ENCODE measurements around the gene TRIM47.

Gene TRIM47

GRCh38 chr17:75845058-75845711 lies 33.2 kb downstream of the TRIM47 start:
- DNase-seq = no peak

- no peak for DNase-seq
Measured at GRCh38 chr17:75844530-75845057, 33.8 kb downstream of the TRIM47 start.

GRCh38 chr17:75843577-75844529 lies 34.5 kb downstream of the TRIM47 start, which contains the start of gene UNC13D:
TSS of gene UNC13D (minus strand) at chr17:75844404. CDS start at chr17:75844337, 67 bp downstream.
- DNase-seq = no peak

- DNase-seq = no peak
Measured at GRCh38 chr17:75842963-75843576, 35.3 kb downstream of the TRIM47 start.

GRCh38 chr17:75842411-75842810 lies 36.0 kb downstream of the TRIM47 start:
- no peak for DNase-seq

GRCh38 chr17:75840799-75841164 lies 37.6 kb downstream of the TRIM47 start:
- no peak for DNase-seq

GRCh38 chr17:75839942-75840798 lies 38.2 kb downstream of the TRIM47 start:
- DNase-seq = no peak

- DNase-seq = no peak
Measured at GRCh38 chr17:75838410-75838809, 40.0 kb downstream of the TRIM47 start.

GRCh38 chr17:75837899-75838298 lies 40.5 kb downstream of the TRIM47 start:
- no peak for DNase-seq

- no peak for DNase-seq
Measured at GRCh38 chr17:75836605-75837004, 41.8 kb downstream of the TRIM47 start.

- DNase-seq = no peak
Measured at GRCh38 chr17:75835654-75835987, 42.8 kb downstream of the TRIM47 start.

- no peak for DNase-seq
Measured at GRCh38 chr17:75834928-75835653, 43.3 kb downstream of the TRIM47 start.

- no peak for DNase-seq
Measured at GRCh38 chr17:75834279-75834920, 44.0 kb downstream of the TRIM47 start.

- DNase-seq = no peak
Measured at GRCh38 chr17:75832652-75833400, 45.6 kb downstream of the TRIM47 start.

GRCh38 chr17:75832164-75832651 lies 46.2 kb downstream of the TRIM47 start:
- DNase-seq = no peak

GRCh38 chr17:75831032-75831571 lies 47.3 kb downstream of the TRIM47 start:
- DNase-seq = no peak

- no peak for DNase-seq
Measured at GRCh38 chr17:75830164-75831031, 48.0 kb downstream of the TRIM47 start.

GRCh38 chr17:75829747-75830146 lies 48.6 kb downstream of the TRIM47 start:
- DNase-seq = no peak

GRCh38 chr17:75828741-75829140 lies 49.6 kb downstream of the TRIM47 start:
- no peak for DNase-seq
